GM12878 (cell line): Measurements from ENCODE around the gene ICAM4. TPM values are rescaled to one million over a fixed set of nuclear protein-coding genes. Genes with fewer than 3 reads are reported as not detected.

Source experiments
- ATAC-seq: fragments of 200-7000 bp; cut with Tn5 transposase; 3 replicates; pipeline ENCODE4 v1.9.1; 2020; ENCODE audit warnings: mild to moderate bottlenecking, moderate library complexity
- BruUV-seq: library from RNA; stranded (reverse); fragments of 400-500 nt; replicated peaks from 2 replicates; lab custom pipeline; 2021; lab: Mats Ljungman, UMichigan
- CTCF ChIA-PET: fragments of 300-600 bp; sonication (Branson Sonifier 250); formaldehyde crosslinking; extraction: SDS; loops from one replicate; lab custom pipeline; 2021; ENCODE audit warnings: inconsistent platforms; lab: Yijun Ruan, JAX
- POLR2A ChIA-PET: fragments of 350-600 bp; formaldehyde crosslinking; extraction: SDS; loops from one replicate; lab custom pipeline; 2021; ENCODE audit warnings: inconsistent platforms; lab: Charles Lee
- RAD21 ChIA-PET: fragments of 300-600 bp; sonication (Branson Sonifier 250); formaldehyde crosslinking; loops from one replicate; lab custom pipeline; 2023; ENCODE audit warnings: antibody characterized with exemption; ENCODE audit not compliant: unreplicated experiment; lab: Charles Lee
- SMC1A ChIA-PET: fragments of 300-600 bp; sonication (Branson Sonifier 250); formaldehyde crosslinking; loops from one replicate; lab custom pipeline; 2023; ENCODE audit not compliant: unreplicated experiment, uncharacterized antibody; lab: Charles Lee
- DNase-seq: peaks from one replicate; pipeline ENCODE4 v3.0.0-alpha.2; 2011; ENCODE audit warnings: low read depth, low spot score
- FAIRE-seq: peaks from 3 replicates; lab custom pipeline; 2011; peaks lifted over from hg19 to GRCh38; lab: Jason Lieb, UNC
- H2AFZ ChIP-seq: 2 replicates; pipeline ENCODE4 v1.6.0; 2011; ENCODE audit warnings: low read depth, low read length, control low read depth; ENCODE audit not compliant: control insufficient read depth
- H3K27ac ChIP-seq: 2 replicates; pipeline ENCODE4 v1.5.1; 2011; ENCODE audit warnings: control low read depth; ENCODE audit not compliant: control insufficient read depth, insufficient read depth
- H3K27me3 ChIP-seq, 2 experiments: replicated peaks in 1 of 2; 2 replicates each; pipeline versions ENCODE4 v1.6.0 to v1.6.1; 2011; ENCODE audit warnings: low read length in 1 of 2; ENCODE audit not compliant: control insufficient read depth in 2 of 2, insufficient read depth in 2 of 2
- H3K36me3 ChIP-seq, 2 experiments: 2 replicates each; pipeline ENCODE4 v1.5.1; 2011; ENCODE audit warnings: low read length in 1 of 2; ENCODE audit not compliant: control insufficient read depth in 2 of 2, insufficient read depth in 2 of 2
- H3K4me1 ChIP-seq: 2 replicates; pipeline ENCODE4 v1.6.1; 2011; ENCODE audit warnings: mild to moderate bottlenecking, low read length, moderate library complexity, mixed read lengths; ENCODE audit not compliant: control insufficient read depth, insufficient read depth
- H3K4me2 ChIP-seq: 2 replicates; pipeline ENCODE4 v1.6.0; 2011; ENCODE audit warnings: control low read depth; ENCODE audit not compliant: control insufficient read depth, insufficient read depth
- H3K4me3 ChIP-seq: fragments of 200-600 bp; sonication (generic); 2 replicates; pipeline ENCODE4 v1.5.1; 2016
- H3K79me2 ChIP-seq: 2 replicates; pipeline ENCODE4 v1.6.0; 2011; ENCODE audit warnings: low read length; ENCODE audit not compliant: control insufficient read depth, insufficient read depth
- H3K9ac ChIP-seq: 2 replicates; pipeline ENCODE4 v1.8.0; 2011; ENCODE audit warnings: low read length, control low read depth, mixed read lengths; ENCODE audit not compliant: control insufficient read depth, insufficient read depth
- H3K9me3 ChIP-seq: replicated peaks from 3 replicates; pipeline ENCODE4 v1.5.1; 2011; ENCODE audit warnings: mild to moderate bottlenecking, low read length; ENCODE audit not compliant: control insufficient read depth, insufficient read depth
- H4K20me1 ChIP-seq: 2 replicates; pipeline ENCODE4 v1.6.0; 2011; ENCODE audit not compliant: control insufficient read depth, insufficient read depth
- BCLAF1 ChIP-seq: fragments of 450-650 bp; IDR thresholded peaks from 2 replicates; pipeline ENCODE4 v1.6.1; 2017; ENCODE audit warnings: antibody characterized with exemption, mild to moderate bottlenecking, moderate library complexity
- BMI1 ChIP-seq: fragments of 450-650 bp; IDR thresholded peaks from 2 replicates; pipeline ENCODE4 v1.6.1; 2016; ENCODE audit warnings: mild to moderate bottlenecking, moderate library complexity, borderline replicate concordance
- IRF5 ChIP-seq: fragments of 450-650 bp; IDR thresholded peaks from 2 replicates; pipeline ENCODE4 v1.6.1; 2017; ENCODE audit warnings: borderline replicate concordance
- JUNB ChIP-seq: IDR thresholded peaks from 2 replicates; pipeline ENCODE4 v1.6.1; 2016; ENCODE audit warnings: antibody characterized with exemption, mild to moderate bottlenecking
- MTA2 ChIP-seq: fragments of 450-650 bp; IDR thresholded peaks from 2 replicates; pipeline ENCODE4 v1.6.1; 2016; ENCODE audit warnings: low read depth, mild to moderate bottlenecking, moderate library complexity
- MXI1 ChIP-seq: fragments of 150-350 bp; IDR thresholded peaks from 2 replicates; pipeline ENCODE4 v1.6.1; 2011; ENCODE audit warnings: low read depth, mild to moderate bottlenecking, inconsistent platforms, low read length, improper control_type of control experiment
- NKRF ChIP-seq: fragments of 450-650 bp; conservative IDR thresholded peaks from 2 replicates; pipeline ENCODE4 v1.6.1; 2017; ENCODE audit warnings: mild to moderate bottlenecking, moderate library complexity
- SKIL ChIP-seq: fragments of 450-650 bp; IDR thresholded peaks from 2 replicates; pipeline ENCODE4 v1.6.1; 2017; ENCODE audit warnings: mild to moderate bottlenecking, low read depth, inconsistent platforms; ENCODE audit not compliant: poor library complexity, severe bottlenecking
- ZNF687 ChIP-seq: fragments of 450-650 bp; IDR thresholded peaks from 2 replicates; pipeline ENCODE4 v1.6.1; 2017; ENCODE audit warnings: mild to moderate bottlenecking, moderate library complexity
- WGBS: methylation state at CpG from one replicate; pipeline ENCODE4 v1.1.6; 2016; ENCODE audit warnings: low lambda C conversion rate; ENCODE audit not compliant: insufficient replicate concordance, insufficient coverage; ENCODE audit errors: missing lambda C conversion rate; 5-methylcytosine and 5-hydroxymethylcytosine counted together
- in situ Hi-C: fragments of 300-500 bp; cut with MboI; formaldehyde crosslinking; loops from 9 replicates; pipeline ENCODE4 v1.14.3; 2018; ENCODE audit warnings: mixed read lengths
- intact Hi-C: fragments of 100-400 bp; cut with micrococcal nuclease; formaldehyde crosslinking; loops from one replicate; pipeline ENCODE4 v1.14.2; 2022; ENCODE audit not compliant: unreplicated experiment
- polyA plus RNA-seq, 11 experiments: library from polyadenylated mRNA; depleted of rRNA in 4 of 11; unstranded in 6 of 11; stranded (reverse) in 5 of 11; fragments of >200 nt; fragmentation: Nextera tagmentation in 4 of 11; fragmentation: Illumina TruSeq in 1 of 11; extraction: Ambion mirVana in 4 of 11; extraction: Trizol in 1 of 11; gene quantifications; 1 replicate in 1 of 11; 2 replicates in 10 of 11; pipeline versions ENCODE4 v1.2.1 to v1.2.3, GENCODE V29; 2011 to 2016; ENCODE audit warnings: inconsistent platforms in 2 of 11, missing spikeins in 2 of 11, low read depth in 1 of 11
- total RNA-seq, 4 experiments: library from RNA; depleted of rRNA in 3 of 4; stranded (reverse); fragments of >200 nt in 3 of 4; fragmentation: Illumina TruSeq in 1 of 4; extraction: Trizol in 1 of 4; gene quantifications; 2 replicates each; pipeline versions ENCODE4 v1.2.1 to v1.2.3, GENCODE V29; 2013 to 2021

The ICAM4 gene
- total and polyA plus RNA-seq, 10 of the 15 experiments (the other 5 are each of a cell fraction or from before 2014, with no cell fraction given): 0.31 to 5.1 (median 1.7) TPM

- Histone ChIP-seq H3K4me3 (no peak overlapping the region), H3K4me2 (no peak overlapping the region), H3K79me2 (peaks cover 32% of the 10 kb centered on the region), H3K27ac (no peak overlapping the region), H4K20me1 (no peaks in the 10 kb centered on the region), H2AFZ (no peak overlapping the region), H3K9me3 (no peaks in the 10 kb centered on the region), H3K4me1 (no peaks in the 10 kb centered on the region; the same call in 1 of the 2 replicates), H3K27me3 (no peaks in the 10 kb centered on the region), H3K36me3 (no peaks in the 10 kb centered on the region), H3K9ac (no peak overlapping the region)
- ChIA-PET POLR2A (interaction anchor here (0.6 to 4.5 kb wide), 4 partner anchors 20 to 127 kb away, joined by 4 to 69 read pairs (median 9); partner anchors contain the start of genes ICAM4 and ICAM5), SMC1A (interaction anchor here (4.2 to 8.5 kb wide), 2 partner anchors 119 to 124 kb away, joined by 35 to 158 read pairs; no protein-coding TSS in a partner anchor), RAD21 (interaction anchor here (4.3 to 6.1 kb wide), 4 partner anchors 8 to 145 kb away, joined by 32 to 206 read pairs (median 58); no protein-coding TSS in a partner anchor), CTCF (interaction anchor here (1.0 to 11.2 kb wide), 5 partner anchors 8 to 150 kb away, joined by 3 to 370 read pairs (median 89); partner anchors contain the start of gene TYK2)
- FAIRE-seq (no peak), ATAC-seq (no peak), DNase-seq (no peak)
- intact Hi-C loops (no loop called here), in situ Hi-C loops (loop anchor here (5.0 kb wide), 1 partner anchor 119 kb away; no protein-coding TSS in a partner anchor)
- BruUV-seq: no TSS peak
- WGBS: 60% methylated on average over 6 of the region's 6 CpGs
- TF ChIP-seq JUNB (no peak), NKRF (no peak), SKIL (no peak), MXI1 (no peak), IRF5 (no peak), BCLAF1 (no peak), MTA2 (no peak), BMI1 (no peak), ZNF687 (no peak)
Measured at GRCh38 chr19:10268071-10268470, 18.7 kb upstream of the ICAM4 start.
